HG02759 (cell line): ENCODE data around the gene ABCC4.

ENCODE experiments used
- ATAC-seq: cut with Tn5 transposase; IDR thresholded peaks from one replicate; pipeline ENCODE4 v1.9.1; 2021; ENCODE audit warnings: mild to moderate bottlenecking, moderate library complexity; ENCODE audit not compliant: unreplicated experiment

The ABCC4 gene

GRCh38 chr13:95235199-95235756, 66.0 kb downstream of the ABCC4 start:
- no peak for ATAC-seq

DNA sequence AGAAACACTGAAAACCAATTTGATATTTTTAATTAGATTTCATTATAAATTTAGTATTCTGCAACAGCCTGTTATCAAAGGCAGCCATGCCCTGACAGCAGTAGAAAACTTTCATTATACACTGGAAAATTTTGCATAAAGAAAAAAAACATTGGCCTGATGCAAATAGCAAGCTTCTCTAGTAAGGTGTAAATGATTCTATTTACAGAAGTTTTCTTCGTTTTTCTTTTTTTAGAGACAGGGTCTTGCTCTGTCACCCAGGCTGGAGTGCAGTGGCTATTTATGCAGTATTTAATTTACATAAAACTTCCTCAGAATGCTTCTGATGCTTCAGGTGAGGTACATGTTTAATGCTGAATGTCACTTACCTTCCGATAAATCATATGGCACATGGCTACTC, 67.0 kb downstream of the ABCC4 start:
- ATAC-seq, result peak; percentile 87

DNA sequence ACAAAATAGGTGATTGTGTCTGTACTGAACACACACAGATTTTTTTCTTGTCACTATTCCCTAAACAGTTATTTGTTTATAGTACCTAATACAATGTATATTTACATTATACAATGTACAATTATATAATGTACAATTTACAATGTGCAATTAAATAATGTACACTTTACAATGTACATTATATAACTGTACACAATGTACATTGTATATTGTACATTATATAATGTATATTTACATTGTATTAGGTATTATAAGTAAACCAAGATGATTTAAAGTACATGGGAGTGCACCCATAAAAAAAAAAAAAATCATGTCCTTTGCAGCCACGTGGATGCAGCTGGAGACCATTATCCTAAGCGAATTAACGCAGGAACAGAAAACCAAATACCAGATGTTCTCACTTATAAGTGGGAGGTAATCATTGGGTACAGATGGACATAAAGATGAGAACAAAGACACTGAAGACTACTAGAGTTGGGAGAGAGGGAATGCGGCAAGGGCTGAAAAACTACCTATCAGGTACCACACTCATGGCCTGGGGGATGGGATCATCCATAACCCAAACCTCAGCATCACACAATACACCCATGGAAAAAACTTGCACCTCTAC, 68.1 kb downstream of the ABCC4 start:
- ATAC-seq, result no peak

GRCh38 chr13:95231393-95231792, 69.9 kb downstream of the ABCC4 start:
- no peak for ATAC-seq

GRCh38 chr13:95229855-95230254, 71.4 kb downstream of the ABCC4 start:
- no peak for ATAC-seq

DNA sequence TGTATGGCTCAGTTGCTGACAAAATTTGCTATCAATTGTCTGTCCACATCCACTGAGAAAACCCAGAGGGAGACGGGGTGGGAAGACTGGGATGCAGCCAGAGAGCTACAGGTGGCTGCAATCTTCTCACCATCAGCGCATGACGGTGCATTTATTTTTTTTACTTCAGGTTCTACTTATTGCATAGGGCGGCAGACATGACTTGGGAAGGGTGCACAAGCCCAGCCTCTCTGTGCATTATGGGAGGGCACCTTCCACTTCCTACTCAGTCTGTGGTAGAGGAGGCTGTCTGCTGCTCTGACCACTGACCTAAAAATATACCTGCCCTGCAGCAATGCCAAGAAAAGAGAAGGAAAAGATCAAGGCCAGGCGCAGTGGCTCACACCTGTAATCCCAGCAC, 73.1 kb downstream of the ABCC4 start:
- no peak for ATAC-seq

DNA sequence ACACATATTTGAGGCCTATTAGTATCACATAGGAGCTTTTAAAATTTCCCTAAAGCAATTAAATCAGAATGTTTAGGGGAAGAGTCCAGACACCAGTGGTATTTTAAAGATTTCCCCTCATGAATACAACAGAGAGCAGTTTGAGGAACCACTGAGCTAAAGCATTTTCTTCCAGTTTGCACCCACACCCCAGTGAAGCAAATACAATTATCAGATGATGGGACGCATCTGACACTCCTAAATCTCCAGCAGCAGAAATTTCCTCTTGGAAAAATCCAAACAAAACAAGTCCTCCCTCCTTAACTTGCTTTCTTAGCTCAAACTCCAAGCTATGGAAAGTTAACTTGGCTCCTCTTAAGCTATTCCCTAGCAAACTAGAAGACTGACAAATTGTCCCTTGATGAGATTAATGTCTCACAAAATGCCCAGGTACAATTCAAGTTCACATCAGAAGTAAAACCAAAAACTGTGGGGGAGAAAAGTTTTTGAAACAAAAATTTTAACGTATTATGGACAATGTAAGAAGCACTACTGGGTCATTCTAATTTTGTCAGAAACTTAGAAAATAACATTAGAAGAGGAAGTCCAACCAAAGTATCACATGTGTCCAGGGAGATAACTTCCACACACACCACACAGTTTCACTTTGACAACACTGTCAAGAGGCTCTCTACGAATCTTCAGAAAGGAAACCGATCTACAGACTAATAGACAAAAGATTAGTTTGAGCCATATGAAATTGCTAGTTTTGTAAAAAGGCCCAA, 74.1 kb downstream of the ABCC4 start:
- ATAC-seq, result peak; percentile 85

DNA sequence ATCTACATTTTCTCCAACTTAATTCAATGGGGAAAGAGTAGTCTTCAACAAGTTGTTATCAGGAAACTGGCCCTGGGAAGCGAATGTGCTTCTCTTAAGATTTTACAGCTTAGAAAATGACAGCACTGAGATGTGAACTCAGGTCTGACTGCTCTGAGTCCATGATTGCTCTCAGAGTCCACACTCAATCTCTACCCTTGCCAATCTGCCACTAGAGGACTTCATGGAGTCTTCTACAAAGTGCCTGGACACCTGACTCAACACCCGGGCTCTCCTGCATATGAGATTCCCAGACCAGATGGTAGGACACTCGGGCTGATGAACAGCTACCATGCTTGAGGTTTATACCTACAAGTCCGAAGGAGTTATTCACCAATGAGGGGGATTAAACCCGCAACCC, 74.8 kb downstream of the ABCC4 start:
- ATAC-seq, result peak; percentile 5

DNA sequence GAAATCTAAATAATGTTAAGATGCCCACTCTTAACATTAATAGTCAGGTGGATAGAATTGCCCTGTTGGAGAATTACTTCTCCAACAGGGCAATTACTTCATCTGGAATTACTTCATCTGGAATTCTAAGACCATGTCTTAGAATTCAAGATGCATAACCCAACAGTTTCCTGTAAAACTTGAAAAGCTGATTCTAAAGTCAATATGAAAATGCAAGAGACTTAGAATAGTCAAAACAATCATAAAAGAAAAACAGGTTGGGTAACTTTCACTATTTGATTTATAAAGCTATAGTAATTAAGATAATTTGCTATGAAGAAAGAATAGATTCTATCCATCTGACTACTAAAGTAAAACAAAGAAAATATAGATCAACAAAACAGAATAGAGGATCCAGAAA, 75.2 kb downstream of the ABCC4 start:
- ATAC-seq, result no peak

- no peak for ATAC-seq
Observed at GRCh38 chr13:95224064-95224463, 77.2 kb downstream of the ABCC4 start.

GRCh38 chr13:95222733-95223018, 78.6 kb downstream of the ABCC4 start:
- ATAC-seq, result peak; percentile 40

- peak; percentile 58 for ATAC-seq
Observed at GRCh38 chr13:95221971-95222732, 79.1 kb downstream of the ABCC4 start.

DNA sequence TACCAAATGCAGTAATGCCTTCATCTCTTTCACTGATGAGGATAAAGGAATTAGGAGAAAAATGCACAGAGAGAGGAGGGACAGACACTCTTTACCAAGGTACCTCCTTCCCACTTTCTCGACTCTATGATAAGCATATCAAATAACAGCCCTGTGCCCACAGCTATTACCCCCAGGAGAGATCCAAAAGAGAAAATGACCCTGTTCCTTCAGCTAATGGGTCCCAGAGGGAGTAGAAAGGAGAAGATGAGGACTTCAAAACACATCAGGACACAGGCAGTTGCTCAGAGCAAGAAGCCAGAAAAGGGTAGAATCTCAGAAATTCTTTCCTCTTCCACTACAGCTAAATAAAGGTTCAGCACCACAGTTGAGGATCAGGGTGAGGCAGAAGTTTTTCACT, 80.6 kb downstream of the ABCC4 start:
- ATAC-seq, result no peak

- ATAC-seq, result no peak
Observed at GRCh38 chr13:95217920-95218830, 83.1 kb downstream of the ABCC4 start.

DNA sequence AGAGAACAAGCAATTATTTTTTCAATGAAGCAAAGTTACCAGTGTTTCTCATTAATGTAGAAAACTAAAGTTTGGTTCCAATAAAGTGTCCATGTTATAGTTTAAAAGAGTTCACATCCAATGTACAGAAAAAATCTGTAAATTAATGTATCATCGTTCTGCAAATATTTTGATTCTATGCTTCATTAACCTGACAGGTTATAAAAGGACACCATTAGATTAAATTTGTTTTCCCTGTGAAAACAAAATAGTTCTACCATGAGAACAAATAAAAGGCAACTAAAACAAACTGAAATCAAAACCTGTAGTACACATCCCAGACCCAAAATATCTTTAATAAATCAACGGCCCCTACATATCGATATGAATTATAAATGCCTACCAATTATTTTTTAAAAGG, 85.1 kb downstream of the ABCC4 start:
- no peak for ATAC-seq

- ATAC-seq, result no peak
Observed at GRCh38 chr13:95212983-95213850, 88.0 kb downstream of the ABCC4 start.

GRCh38 chr13:95209109-95209508, 92.1 kb downstream of the ABCC4 start:
- ATAC-seq, result no peak

DNA sequence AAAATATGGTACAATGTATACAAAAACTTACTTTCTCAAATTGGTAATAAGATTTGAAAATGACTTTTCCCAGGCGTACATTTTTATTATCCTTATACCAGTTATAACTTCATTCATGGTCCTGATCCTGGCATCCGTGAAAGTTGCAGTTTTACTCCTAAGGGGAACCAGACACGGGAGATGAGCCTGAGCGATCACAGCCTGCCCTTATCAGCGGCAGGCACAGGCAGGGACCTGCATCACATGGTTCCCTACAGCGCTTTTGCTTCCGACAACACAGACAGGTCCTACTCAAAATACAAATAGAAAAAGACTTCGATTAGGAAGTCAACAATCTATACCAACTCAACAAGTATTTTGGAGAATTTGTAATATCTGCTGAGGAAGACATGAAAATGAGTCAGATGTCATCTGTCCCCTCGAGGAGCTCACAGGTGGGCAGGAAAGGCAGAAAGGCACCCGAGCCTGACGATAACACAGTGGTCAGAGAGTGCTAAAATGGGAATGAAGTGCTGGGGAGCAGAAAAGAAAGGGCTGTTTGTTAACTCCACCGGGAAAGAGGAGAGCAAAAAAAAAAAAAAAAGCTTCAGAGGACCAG, 93.4 kb downstream of the ABCC4 start:
- ATAC-seq, result peak; percentile 94

DNA sequence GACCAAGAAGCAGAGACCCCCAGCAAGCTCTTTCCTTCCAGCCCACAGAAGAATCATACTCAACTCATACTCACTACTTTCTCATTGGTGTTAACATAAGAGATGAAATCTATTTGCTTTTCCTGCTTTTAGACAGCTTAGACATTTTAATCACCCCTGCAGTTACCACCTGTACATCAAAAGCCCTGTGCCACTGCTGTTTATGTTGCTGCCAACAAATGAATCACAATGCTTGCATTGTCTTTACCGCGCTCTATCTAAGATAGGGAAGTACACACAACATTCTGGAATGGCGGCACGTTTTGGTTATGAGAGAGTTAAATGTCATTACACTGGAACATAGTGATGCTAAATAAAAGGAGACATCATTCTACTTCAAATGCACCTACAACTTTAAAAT, 95.1 kb downstream of the ABCC4 start:
- no peak for ATAC-seq
